ENCODE measurements around the gene MYO5C. TPM values are rescaled to one million over a fixed set of nuclear protein-coding genes. Genes with fewer than 3 reads are reported as not detected.

MYO5C gene
- total and polyA plus RNA-seq, 2 of the 8 experiments (the other 6 are each of a cell fraction or from before 2014, with no cell fraction given) = 8.2 to 26.7 TPM

- TF ChIP-seq EZH2 (IDR thresholded peaks at IDR 0.05; ENCODE audit: low read depth, low read length, severe bottlenecking) = no peak
- TF ChIP-seq SP4 (IDR thresholded peaks at IDR 0.05; ENCODE audit: low read length) = no peak
- TF ChIP-seq TCF12 (IDR thresholded peaks at IDR 0.05; ENCODE audit: low read depth, low read length) = no peak
- no peak for TF ChIP-seq E2F6 (IDR thresholded peaks at IDR 0.05)
Measured at GRCh38 chr15:52308446-52309153, 13.0 kb upstream of the MYO5C start (continued).

All from H1 (cell line).